ENCODE measurements around the gene CHKB.

DNA sequence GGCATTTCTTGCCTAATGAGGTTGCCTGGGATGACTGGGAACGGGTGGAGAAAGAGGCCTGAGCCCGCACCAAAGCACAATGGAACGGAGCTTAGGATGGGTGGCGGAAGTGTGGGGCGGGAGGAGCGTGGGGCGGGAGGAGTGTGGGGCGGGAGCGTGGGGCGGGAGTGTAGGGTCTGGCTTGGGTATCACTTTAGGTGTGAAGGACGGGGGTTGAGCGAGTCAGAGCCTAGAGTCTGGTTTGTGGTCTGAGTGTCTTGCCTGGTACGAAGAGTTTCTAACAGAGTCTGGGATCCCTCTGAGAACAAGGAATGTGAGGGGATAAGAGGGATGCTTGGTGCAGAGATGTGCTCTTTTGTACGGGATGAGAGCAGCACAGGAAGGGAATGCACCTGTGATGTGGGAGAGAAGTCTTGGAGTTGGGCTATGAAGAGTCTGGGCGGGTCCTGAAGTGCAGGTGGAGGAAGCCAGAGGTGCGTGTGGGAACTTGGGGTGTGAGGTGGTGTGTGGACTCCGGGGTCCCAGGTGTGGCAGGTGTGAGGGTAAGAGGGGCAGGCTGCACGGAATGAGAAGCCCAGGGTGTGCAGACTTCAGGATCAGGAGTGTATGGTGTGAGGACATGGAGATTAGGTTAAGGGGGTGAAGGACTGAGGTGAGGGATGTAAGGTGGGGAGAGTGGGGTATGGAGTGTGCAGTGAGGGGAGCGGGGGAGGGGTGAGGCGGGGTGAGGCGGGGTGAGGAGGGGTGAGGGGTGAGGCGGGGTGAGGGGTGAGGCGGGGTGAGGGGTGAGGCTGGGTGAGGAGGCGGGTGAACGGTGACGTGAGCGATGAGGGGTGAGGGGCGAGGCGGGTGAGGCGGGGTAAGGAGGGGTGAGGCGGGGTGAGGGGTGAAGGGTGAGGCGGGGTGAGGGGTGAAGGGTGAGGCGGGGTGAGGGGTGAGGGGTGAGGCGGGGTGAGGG, 21.0 kb downstream of the CHKB start:
- TF ChIP-seq, protein P1, sequence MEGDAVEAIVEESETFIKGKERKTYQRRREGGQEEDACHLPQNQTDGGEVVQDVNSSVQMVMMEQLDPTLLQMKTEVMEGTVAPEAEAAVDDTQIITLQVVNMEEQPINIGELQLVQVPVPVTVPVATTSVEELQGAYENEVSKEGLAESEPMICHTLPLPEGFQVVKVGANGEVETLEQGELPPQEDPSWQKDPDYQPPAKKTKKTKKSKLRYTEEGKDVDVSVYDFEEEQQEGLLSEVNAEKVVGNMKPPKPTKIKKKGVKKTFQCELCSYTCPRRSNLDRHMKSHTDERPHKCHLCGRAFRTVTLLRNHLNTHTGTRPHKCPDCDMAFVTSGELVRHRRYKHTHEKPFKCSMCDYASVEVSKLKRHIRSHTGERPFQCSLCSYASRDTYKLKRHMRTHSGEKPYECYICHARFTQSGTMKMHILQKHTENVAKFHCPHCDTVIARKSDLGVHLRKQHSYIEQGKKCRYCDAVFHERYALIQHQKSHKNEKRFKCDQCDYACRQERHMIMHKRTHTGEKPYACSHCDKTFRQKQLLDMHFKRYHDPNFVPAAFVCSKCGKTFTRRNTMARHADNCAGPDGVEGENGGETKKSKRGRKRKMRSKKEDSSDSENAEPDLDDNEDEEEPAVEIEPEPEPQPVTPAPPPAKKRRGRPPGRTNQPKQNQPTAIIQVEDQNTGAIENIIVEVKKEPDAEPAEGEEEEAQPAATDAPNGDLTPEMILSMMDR (optimal IDR thresholded peaks at IDR 0.05 in 1 of 3, IDR thresholded peaks at IDR 0.05 in 1 of 3, conservative IDR thresholded peaks at IDR 0.05 in 1 of 3; ENCODE audit: extremely low read depth in 1 of 3, insufficient read depth in 2 of 3, low read length in 3 of 3), result no peak
- TF ChIP-seq EZH2 (IDR thresholded peaks at IDR 0.05; ENCODE audit: low read length), result no peak
